HG02610 (cell line): ENCODE data around the gene TFF2.

ENCODE experiments used
- ATAC-seq: cut with Tn5 transposase; IDR thresholded peaks from one replicate; pipeline ENCODE4 v1.9.1; 2021; ENCODE audit warnings: mild to moderate bottlenecking, moderate library complexity; ENCODE audit not compliant: unreplicated experiment

The TFF2 gene

GRCh38 chr21:42324896-42325295, 25.9 kb downstream of the TFF2 start:
- no peak for ATAC-seq

DNA sequence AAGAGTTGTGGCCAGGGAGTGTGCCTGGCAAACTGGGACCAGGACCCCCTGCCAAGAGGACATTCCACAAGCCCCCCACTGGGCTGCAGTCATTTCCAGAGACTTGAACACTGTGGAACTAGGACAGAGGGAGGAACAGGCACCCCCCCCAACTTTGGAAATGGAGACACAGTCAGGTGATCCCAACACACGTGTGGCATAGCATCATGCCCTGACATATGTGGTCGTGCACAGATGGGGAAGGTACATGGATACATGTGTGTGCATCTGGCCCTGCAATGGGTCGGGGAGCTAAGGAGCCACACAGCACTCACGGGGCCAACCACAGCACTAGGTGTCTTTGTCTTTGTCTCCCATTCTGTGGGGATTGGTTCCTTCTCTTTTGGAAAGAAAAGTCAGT, 28.9 kb downstream of the TFF2 start:
- ATAC-seq = no peak

GRCh38 chr21:42321231-42321630, 29.6 kb downstream of the TFF2 start:
- ATAC-seq = no peak

- no peak for ATAC-seq
These were observed 30.0 kb downstream of the TFF2 start for GRCh38 chr21:42320791-42321190.

DNA sequence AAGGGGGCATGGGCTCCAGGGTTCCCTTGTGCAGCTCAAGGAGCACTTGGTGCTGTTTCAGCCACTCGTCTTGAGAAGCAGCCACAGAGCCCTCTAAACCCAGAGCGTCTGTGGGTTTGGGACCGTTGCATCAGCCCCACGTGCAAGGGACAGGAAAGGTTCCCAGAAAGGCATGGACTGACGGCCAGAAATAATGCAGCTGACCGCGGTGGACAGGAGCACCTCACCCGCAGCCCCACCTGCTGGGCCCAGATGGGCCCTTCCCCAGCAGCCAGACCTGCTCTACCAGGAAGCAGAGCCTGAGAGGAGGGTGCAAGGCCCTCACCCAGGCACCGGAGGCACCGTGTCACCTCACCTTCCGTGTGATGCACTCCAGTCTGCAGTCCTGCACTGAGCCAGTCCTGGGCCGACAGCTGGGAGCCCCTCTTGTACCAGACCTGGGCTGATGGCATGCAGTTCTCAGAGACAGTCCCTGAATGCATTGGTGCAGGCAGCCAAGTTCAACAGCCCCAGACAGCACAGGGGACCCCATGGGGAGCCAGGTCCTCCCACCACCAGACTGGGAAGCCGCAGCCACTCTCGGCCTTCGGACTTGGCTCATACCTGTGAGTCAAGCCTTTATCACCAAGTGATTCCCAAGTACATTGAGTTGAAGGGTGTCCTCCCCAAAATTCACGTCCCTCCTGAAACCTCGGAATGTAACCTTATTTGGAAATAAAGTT, 30.8 kb downstream of the TFF2 start:
- ATAC-seq = no peak

GRCh38 chr21:42319376-42319775, 31.4 kb downstream of the TFF2 start:
- no peak for ATAC-seq

- no peak for ATAC-seq
These were observed 32.7 kb downstream of the TFF2 start for GRCh38 chr21:42317826-42318746.

- no peak for ATAC-seq
These were observed 33.5 kb downstream of the TFF2 start for GRCh38 chr21:42317341-42317741.

- ATAC-seq = no peak
These were observed 33.9 kb downstream of the TFF2 start for GRCh38 chr21:42316891-42317290.

GRCh38 chr21:42315296-42315891, 35.4 kb downstream of the TFF2 start, which contains the start of gene TFF3:
Gene TFF3 (minus strand): TSS chr21:42315409. CDS start chr21:42315374, 35 bp downstream.
- no peak for ATAC-seq

- no peak for ATAC-seq
These were observed 36.0 kb downstream of the TFF2 start for GRCh38 chr21:42314616-42315295.

DNA sequence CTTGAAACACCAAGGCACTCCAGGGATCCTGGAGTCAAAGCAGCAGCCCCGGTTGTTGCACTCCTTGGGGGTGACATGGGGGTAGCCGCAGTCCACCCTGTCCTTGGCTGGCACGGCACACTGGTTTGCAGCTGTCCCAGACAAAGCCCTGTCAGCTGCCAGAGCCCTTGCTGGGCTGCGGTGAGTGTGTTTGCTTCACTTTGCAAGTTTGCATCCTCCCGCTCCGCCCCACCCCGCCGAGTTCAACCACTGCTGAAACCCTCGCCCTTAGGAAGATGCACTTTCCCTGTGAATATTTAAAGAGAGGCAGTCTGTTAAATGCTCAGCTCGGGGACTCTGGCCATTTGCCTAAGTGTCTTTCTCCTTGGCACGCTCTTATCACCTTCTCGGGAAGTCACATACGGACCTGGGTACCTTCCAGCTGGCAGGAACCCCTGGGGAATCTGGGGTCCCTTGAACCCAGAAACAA, 37.3 kb downstream of the TFF2 start:
- no peak for ATAC-seq

- ATAC-seq = no peak
These were observed 38.1 kb downstream of the TFF2 start for GRCh38 chr21:42312626-42313104.

DNA sequence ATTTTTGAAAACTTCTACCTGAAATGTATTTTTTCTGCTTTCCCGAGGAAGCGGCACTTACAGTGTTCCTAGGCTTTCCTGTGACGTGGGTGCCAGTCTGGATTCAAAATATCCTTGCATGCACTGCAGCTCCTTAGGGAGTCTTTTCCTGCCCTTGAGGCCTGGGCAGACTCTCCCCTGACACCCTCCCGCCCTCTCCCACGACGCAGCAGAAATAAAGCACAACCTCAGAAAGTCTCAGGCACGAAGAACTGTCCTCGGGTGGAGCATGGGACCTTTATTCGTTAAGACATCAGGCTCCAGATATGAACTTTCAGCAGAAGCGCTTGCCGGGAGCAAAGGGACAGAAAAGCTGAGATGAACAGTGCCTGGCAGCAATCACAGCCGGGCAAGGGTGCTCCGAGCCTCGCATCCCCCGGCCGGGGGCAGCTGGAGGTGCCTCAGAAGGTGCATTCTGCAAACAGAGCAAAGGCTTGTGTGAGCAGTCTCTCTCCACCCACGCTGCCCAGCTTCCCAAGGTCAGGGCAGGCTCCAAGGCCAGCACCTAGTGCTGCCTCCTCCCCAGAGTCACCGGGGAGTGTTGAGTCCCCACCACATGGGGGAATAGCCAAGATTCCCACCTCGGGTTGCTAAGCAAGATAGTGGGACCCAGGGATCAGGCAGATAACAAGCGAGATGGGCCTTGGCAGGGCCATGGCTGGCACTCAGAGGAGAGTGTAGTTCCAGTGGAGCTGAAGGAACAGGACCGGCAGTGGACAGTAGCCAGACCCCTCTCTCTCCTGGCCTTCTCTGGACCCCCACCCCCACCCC, 38.8 kb downstream of the TFF2 start:
- no peak for ATAC-seq

- ATAC-seq = no peak
These were observed 39.6 kb downstream of the TFF2 start for GRCh38 chr21:42311160-42311559.

DNA sequence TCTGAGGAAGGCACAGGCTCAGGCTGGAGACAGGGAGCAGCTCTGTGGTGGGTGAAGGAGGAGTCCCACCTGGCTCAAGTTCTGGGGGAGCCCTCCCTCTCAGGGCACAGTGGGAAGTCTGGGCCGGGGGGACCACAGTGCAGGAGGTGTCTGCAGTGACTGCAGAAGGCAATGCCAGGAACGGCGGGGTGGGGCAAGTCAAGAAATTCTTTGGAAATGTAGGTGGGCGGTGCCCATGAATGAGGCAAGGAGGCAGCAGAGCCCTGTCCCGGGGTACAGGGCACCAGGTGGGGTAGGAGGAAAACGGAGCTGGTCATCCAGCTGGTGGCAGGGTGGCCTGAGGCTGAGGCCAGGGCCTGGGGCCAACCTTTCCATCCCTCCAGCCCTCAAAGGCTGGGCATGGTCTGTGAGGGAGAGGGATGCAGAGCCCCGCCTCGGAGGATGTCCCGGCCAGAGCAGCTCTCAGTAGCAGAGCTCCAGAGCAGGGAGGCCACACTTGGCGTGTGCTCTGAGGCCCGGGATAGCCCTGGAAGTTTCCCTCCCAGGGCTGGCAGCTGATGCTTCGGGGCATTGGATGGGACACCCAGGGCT, 40.3 kb downstream of the TFF2 start:
- no peak for ATAC-seq

GRCh38 chr21:42309753-42310213, 41.0 kb downstream of the TFF2 start:
- no peak for ATAC-seq

- ATAC-seq = no peak
These were observed 41.7 kb downstream of the TFF2 start for GRCh38 chr21:42308914-42309752.
